Breast epithelium (tissue), 3 donors: ENCODE data around the gene WNT4.

ENCODE experiments used
- CTCF ChIP-seq, 3 donors: fragments of 450-650 bp; IDR thresholded peaks; one replicate each; pipeline ENCODE4 v1.5.1; 2016 to 2017; ENCODE audit warnings: antibody characterized with exemption in 3 of 3, mild to moderate bottlenecking in 3 of 3, moderate library complexity in 3 of 3
- POLR2A ChIP-seq: fragments of 450-650 bp; IDR thresholded peaks from one replicate; pipeline ENCODE4 v1.6.1; 2016; ENCODE audit warnings: antibody characterized with exemption, mild to moderate bottlenecking, moderate library complexity
- POLR2AphosphoS5 ChIP-seq, 3 donors: sonication (generic); formaldehyde crosslinking; IDR thresholded peaks; one replicate each; pipeline ENCODE4 v1.6.1; 2017; ENCODE audit warnings: antibody characterized with exemption in 3 of 3

- no peak for TF ChIP-seq CTCF (IDR thresholded peaks at IDR 0.05)
- no peak for TF ChIP-seq POLR2A
- TF ChIP-seq POLR2AphosphoS5 (IDR thresholded peaks at IDR 0.05): no peak
These were observed 46.0 kb upstream of the WNT4 start for GRCh38 chr1:22188914-22189313.
